Dermis blood vessel endothelial cell (primary cell): Measurements from ENCODE around the gene TSPAN14. TPM values are rescaled to one million over a fixed set of nuclear protein-coding genes. Genes with fewer than 3 reads are reported as not detected.

Source experiments
- DNase-seq: peaks from one replicate; pipeline ENCODE4 v3.0.0; 2010
- total RNA-seq: library from RNA; depleted of rRNA; stranded (reverse); fragments of >200 nt; gene quantifications from 2 replicates; pipeline ENCODE4 v1.2.3, GENCODE V29; 2014

The TSPAN14 gene
- total RNA-seq, 1 donor from 2014 or later, result 91.0 TPM

GRCh38 chr10:80489371-80490112 is 35.4 kb downstream of the TSPAN14 start:
- no peak for DNase-seq

DNA sequence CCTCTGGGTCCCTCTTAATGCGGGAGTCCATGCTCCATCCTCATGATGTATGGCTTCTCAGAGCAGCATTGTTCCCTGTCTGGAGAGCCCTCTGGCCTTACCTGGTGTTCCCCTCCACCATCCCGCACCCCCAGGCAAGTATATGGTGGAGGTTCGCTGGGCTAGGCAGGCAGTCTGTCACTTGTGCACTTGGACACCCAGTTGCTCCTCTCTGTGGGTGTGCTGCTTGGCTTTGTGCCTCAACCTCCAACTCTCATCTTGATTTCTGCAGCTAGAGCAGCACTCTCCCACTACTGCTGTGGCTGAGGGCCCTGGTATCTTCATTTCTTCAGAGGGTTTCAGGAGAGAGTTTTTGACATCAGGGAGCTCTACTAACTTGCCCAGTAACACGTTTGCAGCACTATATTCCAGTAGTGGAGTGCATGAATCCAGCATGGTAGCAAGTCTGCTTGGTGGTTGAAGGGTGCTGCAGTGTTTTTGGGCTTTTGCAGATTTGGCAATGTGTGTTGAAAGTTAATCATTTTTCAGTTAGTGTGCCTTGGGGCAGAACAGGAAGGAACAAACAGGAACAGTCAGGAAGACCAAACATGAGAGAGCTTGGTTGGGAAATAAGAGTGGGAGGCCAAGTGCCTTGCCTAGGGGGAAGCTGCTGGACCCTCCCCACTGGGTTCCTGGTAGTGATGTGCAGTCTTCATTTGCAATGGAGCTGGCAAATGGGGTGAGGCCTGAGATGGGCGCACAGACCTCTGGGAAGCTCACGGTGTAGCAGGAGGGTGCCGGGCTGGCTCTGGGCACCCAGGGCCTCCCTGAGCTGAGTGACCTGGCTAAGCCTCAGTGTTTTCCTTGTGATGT is 37.4 kb downstream of the TSPAN14 start:
- no peak for DNase-seq

DNA sequence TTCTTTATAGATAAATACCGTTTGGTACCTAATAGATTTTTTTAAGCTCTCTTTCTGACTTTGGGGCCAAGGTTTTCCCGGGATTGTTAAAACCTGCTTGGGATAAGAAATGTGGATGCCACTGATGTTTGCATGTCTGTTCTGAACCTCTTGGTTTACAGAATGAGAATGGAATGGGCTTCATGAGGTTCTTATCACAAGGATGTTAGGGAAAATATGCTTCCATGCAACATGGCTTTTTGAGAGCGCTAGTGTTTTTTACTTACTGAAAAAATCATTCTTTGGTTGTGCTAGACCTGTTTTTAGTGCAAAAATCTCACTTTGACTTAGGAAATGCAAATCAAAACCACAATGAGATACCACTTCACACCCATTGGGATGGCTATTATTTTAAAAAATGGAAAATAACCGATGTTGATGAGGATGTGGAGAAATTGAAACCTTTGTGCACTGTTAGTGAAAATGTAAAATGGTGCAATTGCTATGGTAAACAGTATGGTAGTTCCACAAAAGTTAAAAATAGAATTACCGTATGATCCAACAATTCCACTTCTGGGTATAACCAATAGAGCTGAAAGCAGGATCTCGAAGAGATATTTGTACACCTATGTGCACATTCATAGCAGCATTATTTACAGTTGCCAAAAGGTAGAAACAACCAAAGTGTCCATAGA is 38.9 kb downstream of the TSPAN14 start:
- DNase-seq, result no peak

- DNase-seq, result peak; percentile 48
Observed at GRCh38 chr10:80493522-80494051, 39.5 kb downstream of the TSPAN14 start.

DNA sequence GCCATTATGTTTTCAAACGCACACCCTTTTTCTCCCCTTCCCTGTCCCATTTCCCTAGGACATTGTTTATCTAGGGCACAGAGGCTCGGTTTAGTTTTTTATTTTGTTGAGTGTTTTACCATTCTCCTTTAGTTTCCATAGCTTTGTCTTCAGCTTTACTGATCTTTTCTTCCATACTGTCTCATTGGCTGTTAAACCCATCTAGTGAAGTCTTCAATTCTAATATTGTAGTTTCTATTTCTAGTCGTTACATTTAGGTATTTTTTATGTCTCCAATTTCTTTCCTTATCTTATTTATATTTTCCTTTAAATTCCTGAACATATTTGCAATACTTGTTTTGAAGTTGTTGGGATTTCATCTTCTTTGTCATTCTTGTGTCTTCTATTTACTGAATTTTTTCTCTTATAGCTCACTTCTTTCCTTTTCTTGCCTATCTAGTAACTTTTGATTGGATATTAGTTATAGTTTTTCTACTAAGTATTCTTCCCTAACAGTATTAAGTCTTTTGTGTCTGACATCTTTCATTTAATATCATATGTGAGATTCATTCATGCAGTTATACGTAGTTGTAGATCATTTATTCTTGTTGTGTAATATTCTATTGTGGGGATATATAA is 42.6 kb downstream of the TSPAN14 start:
- DNase-seq, result no peak

DNA sequence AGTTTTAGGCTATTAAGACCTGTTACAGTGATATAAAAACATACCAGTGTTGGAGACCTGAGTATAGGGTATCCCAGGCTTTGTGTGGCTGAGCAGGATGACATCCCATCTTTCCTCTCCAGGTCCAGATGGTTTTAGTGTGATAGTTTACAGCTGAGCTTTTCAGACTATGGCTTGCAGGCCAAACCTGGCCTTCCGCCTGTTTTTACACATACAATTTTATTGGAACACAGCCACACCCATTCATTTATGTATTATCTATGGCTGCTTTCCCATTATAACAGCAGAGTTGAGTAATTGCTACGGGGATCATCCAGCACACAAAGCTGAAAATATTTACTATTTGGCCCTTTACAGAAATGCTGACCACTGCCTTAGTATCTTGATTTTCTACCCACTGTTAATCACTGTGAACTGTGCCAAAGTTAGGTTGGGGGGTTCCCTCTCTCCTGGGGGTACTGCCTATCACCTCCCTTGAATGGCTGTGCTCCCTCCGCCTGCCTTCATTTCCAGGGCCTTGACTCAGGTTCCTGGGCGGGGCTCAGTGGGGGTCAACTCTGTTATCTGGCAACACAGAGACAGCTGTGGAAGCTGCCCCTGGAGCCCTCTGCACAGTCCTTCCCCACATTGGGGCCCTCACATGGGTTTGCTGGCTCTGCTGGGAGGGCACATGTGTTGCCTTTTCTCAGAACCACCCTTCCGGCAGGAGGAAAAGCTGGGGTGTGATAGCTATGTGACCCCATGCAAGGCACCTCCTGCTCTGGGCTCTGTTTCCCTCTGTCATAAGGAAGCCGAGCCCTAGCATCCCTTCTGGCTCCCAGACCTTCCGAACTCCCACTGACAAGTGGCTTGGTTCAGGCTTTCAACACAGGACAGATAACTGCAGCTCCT is 43.3 kb downstream of the TSPAN14 start:
- peak; percentile 75 for DNase-seq

DNA sequence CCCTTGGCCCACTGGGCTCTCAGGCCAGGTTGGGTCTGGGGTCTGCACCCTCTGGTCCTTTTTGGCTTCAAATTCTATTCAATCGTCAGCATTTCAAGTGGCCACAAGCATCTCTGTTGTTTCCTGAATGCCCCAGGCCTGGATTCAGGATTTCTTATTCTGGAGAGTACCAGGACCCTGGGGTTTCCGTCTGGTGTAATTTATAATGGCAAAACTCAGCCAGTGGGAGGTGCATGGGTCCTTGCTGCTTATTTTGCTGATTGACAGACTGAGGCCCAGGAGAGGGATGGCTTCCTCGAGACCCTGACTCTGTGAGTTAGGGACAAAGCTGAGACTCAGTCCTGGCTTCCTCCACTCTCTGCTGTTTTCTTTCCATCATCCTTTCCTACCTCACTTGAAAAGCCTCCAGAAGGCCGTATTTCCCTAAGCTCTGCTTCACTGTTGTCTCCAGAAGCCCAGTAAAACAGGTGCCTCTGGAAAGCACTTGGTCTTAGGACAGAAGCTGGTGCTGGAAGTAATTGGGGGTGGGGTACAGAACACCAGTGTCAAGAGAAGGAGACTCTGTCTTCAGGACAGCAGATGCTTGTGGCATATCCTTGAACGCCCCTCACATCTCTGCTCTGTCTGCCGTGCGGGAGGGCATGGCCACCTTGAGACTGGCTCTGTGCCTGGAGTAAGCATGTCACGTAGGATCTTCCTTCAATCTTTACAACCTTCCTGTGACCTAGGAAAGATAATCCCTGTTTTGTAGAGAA is 44.1 kb downstream of the TSPAN14 start:
- no peak for DNase-seq

DNA sequence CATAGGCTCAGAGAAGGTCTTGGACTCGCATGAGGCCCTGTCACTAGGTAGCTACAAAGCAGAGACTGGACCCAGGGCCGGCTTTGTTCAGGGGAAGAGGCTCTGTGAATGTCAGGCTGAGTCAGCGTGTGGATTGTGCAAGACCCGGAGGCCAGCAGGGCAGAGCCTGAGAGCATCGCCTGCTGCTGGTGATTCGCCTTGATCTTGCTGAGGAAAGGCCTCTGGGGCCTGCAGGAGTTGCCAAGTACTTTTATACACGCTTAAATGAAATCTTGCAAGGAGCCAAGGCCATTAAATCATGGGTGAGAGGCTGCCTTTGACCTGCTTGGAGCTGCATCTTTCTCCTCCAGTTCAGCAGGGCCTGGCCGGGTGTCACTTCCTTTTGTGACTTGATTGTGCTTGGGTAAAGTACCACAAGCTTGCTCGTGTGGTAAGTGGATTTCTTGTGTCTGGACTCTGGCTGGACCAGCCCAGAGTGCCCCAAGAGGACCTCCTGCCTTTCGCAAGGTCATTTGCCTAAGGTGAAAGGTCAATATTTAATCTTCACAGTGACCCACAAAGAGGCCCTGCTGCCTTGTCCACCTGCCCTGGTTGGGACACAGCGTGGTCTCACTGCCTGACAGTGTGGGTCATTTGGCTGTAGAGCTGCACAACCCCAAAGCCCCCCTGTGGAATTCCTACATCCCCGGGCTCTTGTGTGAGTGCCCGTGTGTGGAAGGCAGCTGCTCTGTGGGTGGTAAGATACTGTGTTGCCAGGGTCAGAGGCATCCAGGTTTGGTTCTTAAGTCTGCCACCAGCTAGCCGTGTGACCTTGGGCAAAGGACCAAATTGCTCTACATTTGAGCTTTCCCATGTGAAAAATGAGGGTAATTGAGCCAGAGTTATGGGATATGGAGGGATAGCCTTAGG is 45.0 kb downstream of the TSPAN14 start:
- peak; percentile 91 for DNase-seq

- DNase-seq, result peak; percentile 61
Observed at GRCh38 chr10:80500572-80501380, 46.7 kb downstream of the TSPAN14 start.

- DNase-seq, result no peak
Observed at GRCh38 chr10:80501381-80501912, 47.3 kb downstream of the TSPAN14 start.

GRCh38 chr10:80501913-80502521 is 47.9 kb downstream of the TSPAN14 start:
- DNase-seq, result no peak

GRCh38 chr10:80502621-80503583 is 48.8 kb downstream of the TSPAN14 start:
- no peak for DNase-seq

DNA sequence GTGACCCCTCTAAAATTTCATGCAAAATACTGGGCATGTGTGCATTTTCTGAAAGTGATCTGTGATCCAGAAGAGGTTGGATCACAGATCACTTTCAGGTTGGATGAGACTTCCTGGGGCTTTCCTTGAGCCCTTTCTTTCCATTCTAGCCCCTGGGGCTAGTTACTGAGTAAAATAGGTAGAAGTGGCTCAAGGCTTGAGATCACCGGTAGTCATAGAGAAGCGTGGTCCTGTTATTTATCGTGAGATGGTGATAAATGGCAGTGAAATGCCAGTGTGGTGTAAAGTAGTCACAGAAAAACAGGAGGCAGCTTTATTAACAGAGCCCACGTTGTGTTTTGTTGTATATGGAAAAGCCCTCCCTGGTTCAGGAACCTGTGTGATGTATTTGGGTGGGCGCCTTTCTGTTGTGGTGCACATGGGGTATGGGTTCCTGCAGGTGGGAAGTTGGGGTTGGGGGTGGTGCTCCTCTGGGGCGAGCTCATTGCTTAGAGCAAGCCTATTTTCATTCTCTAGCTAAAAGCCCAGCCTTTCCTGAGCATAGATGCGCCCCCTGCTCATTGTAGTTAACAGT is 49.6 kb downstream of the TSPAN14 start:
- DNase-seq, result no peak

DNA sequence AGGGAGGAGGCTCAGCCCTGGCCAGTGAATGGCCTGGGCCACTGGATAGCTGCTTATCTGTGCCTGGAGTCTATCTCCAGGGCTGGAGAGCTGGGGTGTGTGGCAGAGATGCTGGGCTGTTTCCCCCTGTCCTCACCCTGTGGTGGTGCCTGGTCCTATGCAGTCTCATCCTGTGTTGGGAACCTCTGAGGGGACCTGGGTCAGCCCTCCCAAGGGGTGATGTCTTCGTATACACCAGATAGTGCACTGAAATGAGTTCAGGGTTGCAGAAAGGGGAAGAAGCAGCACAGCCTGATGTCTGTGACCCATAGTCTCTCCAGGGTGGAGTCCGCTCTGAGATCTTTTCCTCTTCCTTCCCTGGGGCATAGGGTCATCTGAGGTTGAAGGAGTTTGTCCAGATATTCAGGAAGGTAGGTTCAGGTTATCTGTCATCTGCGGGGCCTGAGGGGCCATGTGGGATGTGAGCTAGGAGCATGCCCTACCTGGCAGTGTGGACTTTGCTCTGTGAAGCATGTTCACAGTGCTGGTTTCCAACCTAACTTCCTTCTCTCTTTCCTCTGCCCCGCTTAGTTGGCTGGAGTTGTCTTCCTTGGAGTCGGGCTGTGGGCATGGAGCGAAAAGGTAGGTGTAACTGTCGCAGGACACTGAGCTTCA is 50.2 kb downstream of the TSPAN14 start:
- no peak for DNase-seq

DNA sequence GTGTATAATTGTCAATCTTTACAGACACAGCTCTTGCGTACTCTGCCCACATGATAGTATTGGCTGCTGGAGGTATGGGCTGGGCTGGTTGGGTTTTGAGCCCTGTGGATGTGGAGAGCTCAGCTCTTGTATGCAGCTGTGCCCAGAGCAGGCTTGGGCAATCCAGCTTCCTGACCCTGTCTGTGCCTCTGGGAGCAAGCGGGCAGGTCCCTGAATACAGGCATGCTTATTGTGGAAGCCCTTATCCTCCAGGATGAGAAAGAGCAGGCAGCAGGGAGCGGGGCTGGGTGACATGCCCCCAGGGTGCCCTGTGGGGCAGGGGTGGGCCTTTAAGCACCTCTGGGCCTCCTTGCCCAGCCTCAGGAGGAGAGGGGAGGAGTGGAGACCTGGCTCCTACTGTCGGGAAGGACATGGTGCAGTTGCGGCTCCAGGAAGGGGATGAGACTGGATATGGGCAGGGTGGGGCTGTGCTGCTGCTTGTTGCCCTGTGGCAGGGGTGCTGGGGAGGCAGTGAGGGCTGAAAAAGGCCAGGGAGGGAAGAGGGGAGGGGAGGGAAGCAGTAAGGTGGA is 50.9 kb downstream of the TSPAN14 start:
- DNase-seq, result no peak

GRCh38 chr10:80506189-80506575 is 52.1 kb downstream of the TSPAN14 start:
- DNase-seq, result peak; percentile 79
